ENCODE results near the gene TNFRSF11A. TPM values are rescaled to one million over a fixed set of nuclear protein-coding genes. Genes with fewer than 3 reads are reported as not detected.

Gene TNFRSF11A
- total RNA-seq, 1 experiment from 2014 or later = 2.3 TPM

DNA sequence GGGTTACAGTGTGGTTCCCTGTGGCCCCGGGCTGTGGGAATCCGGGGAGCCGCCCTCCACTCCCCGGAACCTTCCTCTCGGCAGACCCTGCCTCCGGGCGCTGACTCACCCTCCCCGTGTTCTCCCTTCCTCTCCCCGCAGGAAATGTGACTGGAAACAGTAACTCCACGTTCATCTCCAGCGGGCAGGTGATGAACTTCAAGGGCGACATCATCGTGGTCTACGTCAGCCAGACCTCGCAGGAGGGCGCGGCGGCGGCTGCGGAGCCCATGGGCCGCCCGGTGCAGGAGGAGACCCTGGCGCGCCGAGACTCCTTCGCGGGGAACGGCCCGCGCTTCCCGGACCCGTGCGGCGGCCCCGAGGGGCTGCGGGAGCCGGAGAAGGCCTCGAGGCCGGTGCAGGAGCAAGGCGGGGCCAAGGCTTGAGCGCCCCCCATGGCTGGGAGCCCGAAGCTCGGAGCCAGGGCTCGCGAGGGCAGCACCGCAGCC, 59.5 kb downstream of the TNFRSF11A start:
- Mint-ChIP-seq H3K4me3 (ENCODE audit: unreplicated experiment) (peak overlapping the region; percentile 47), H3K4me1 (ENCODE audit: insufficient read depth, unreplicated experiment) (peaks cover 20% of the 10 kb centered on the region), H3K27me3 (ENCODE audit: insufficient read depth, unreplicated experiment) (no peaks in the 10 kb centered on the region), H3K27ac (ENCODE audit: low read depth, unreplicated experiment) (no peak overlapping the region), H3K9me3 (ENCODE audit: unreplicated experiment) (no peaks in the 10 kb centered on the region), H3K36me3 (ENCODE audit: insufficient read depth, unreplicated experiment) (no peaks in the 10 kb centered on the region)
- intact Hi-C loops (cut with micrococcal nuclease) = no loop called here
- BruUV-seq (replicated peaks) = no TSS peak
- ChIA-PET POLR2A (no interaction called here), CTCF (no interaction called here)
- DNase-seq (ENCODE audit: unreplicated experiment) = peak; percentile 53
- TF ChIP-seq, protein P1, sequence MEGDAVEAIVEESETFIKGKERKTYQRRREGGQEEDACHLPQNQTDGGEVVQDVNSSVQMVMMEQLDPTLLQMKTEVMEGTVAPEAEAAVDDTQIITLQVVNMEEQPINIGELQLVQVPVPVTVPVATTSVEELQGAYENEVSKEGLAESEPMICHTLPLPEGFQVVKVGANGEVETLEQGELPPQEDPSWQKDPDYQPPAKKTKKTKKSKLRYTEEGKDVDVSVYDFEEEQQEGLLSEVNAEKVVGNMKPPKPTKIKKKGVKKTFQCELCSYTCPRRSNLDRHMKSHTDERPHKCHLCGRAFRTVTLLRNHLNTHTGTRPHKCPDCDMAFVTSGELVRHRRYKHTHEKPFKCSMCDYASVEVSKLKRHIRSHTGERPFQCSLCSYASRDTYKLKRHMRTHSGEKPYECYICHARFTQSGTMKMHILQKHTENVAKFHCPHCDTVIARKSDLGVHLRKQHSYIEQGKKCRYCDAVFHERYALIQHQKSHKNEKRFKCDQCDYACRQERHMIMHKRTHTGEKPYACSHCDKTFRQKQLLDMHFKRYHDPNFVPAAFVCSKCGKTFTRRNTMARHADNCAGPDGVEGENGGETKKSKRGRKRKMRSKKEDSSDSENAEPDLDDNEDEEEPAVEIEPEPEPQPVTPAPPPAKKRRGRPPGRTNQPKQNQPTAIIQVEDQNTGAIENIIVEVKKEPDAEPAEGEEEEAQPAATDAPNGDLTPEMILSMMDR (IDR thresholded peaks at IDR 0.05; ENCODE audit: unreplicated experiment) = no peak

DNA sequence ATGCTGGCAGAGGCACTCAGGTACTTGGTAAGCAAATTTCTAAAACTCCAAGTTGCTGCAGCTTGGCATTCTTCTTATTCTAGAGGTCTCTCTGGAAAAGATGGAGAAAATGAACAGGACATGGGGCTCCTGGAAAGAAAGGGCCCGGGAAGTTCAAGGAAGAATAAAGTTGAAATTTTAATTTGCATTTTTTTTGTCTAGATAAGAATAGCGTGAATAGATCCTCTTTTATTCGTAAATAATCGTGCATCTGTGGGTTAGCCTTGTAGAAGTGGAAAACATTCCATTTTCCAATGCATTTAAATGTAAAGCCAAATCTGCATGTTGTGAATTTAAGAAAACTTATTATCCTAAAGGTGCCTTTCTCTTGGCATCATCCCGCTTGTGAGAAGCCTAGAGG, 61.0 kb downstream of the TNFRSF11A start:
- ChIA-PET POLR2A (interaction anchor here (0.8 kb wide), 1 partner anchor 35 kb away, joined by 3 read pairs; no protein-coding TSS in a partner anchor), CTCF (no interaction called here)
- H3K27ac Mint-ChIP-seq (ENCODE audit: low read depth, unreplicated experiment) = no peak overlapping the region
- H3K36me3 Mint-ChIP-seq (ENCODE audit: insufficient read depth, unreplicated experiment) = no peaks in the 10 kb centered on the region
- TF ChIP-seq, protein P1 (IDR thresholded peaks at IDR 0.05; ENCODE audit: unreplicated experiment) = no peak
- H3K4me3 Mint-ChIP-seq (ENCODE audit: unreplicated experiment) = no peak overlapping the region
- peaks cover 24% of the 10 kb centered on the region for H3K4me1 Mint-ChIP-seq (ENCODE audit: insufficient read depth, unreplicated experiment)
- BruUV-seq (replicated peaks) = no TSS peak
- no peaks in the 10 kb centered on the region for H3K9me3 Mint-ChIP-seq (ENCODE audit: unreplicated experiment)
- no peak for DNase-seq (ENCODE audit: unreplicated experiment)
- intact Hi-C loops (cut with micrococcal nuclease) = no loop called here
- H3K27me3 Mint-ChIP-seq (ENCODE audit: insufficient read depth, unreplicated experiment) = no peaks in the 10 kb centered on the region

GRCh38 chr18:62386601-62387000, 61.5 kb downstream of the TNFRSF11A start:
- no peaks in the 10 kb centered on the region for H3K9me3 Mint-ChIP-seq (ENCODE audit: unreplicated experiment)
- H3K36me3 Mint-ChIP-seq (ENCODE audit: insufficient read depth, unreplicated experiment) = no peaks in the 10 kb centered on the region
- no peak overlapping the region for H3K4me3 Mint-ChIP-seq (ENCODE audit: unreplicated experiment)
- DNase-seq (ENCODE audit: unreplicated experiment) = no peak
- peaks cover 24% of the 10 kb centered on the region for H3K4me1 Mint-ChIP-seq (ENCODE audit: insufficient read depth, unreplicated experiment)
- H3K27me3 Mint-ChIP-seq (ENCODE audit: insufficient read depth, unreplicated experiment) = no peaks in the 10 kb centered on the region
- ChIA-PET CTCF (interaction anchor here (0.6 kb wide), 1 partner anchor 13 kb away, joined by 3 read pairs; no protein-coding TSS in a partner anchor), POLR2A (interaction anchor here (0.9 kb wide), 1 partner anchor 200 kb away, joined by 4 read pairs; the partner anchor contains the start of genes PIGN and RELCH)
- intact Hi-C loops (cut with micrococcal nuclease) = no loop called here
- no TSS peak for BruUV-seq (replicated peaks)
- TF ChIP-seq, protein P1 (IDR thresholded peaks at IDR 0.05; ENCODE audit: unreplicated experiment) = no peak
- H3K27ac Mint-ChIP-seq (ENCODE audit: low read depth, unreplicated experiment) = no peak overlapping the region

GRCh38 chr18:62387257-62387656, 62.1 kb downstream of the TNFRSF11A start:
- ChIA-PET CTCF (interaction anchor here (0.6 kb wide), 1 partner anchor 12 kb away, joined by 3 read pairs; no protein-coding TSS in a partner anchor), POLR2A (interaction anchor here (0.9 kb wide), 1 partner anchor 200 kb away, joined by 4 read pairs; the partner anchor contains the start of genes PIGN and RELCH)
- H3K27ac Mint-ChIP-seq (ENCODE audit: low read depth, unreplicated experiment) = no peak overlapping the region
- H3K4me1 Mint-ChIP-seq (ENCODE audit: insufficient read depth, unreplicated experiment) = peaks cover 24% of the 10 kb centered on the region
- no peaks in the 10 kb centered on the region for H3K9me3 Mint-ChIP-seq (ENCODE audit: unreplicated experiment)
- no peak for DNase-seq (ENCODE audit: unreplicated experiment)
- H3K27me3 Mint-ChIP-seq (ENCODE audit: insufficient read depth, unreplicated experiment) = no peaks in the 10 kb centered on the region
- no peak overlapping the region for H3K4me3 Mint-ChIP-seq (ENCODE audit: unreplicated experiment)
- no TSS peak for BruUV-seq (replicated peaks)
- TF ChIP-seq, protein P1 (IDR thresholded peaks at IDR 0.05; ENCODE audit: unreplicated experiment) = no peak
- intact Hi-C loops (cut with micrococcal nuclease) = no loop called here
- no peaks in the 10 kb centered on the region for H3K36me3 Mint-ChIP-seq (ENCODE audit: insufficient read depth, unreplicated experiment)
